NCI-H460 (cell line): ENCODE results near the gene FBXO47. TPM values are rescaled to one million over a fixed set of nuclear protein-coding genes. Genes with fewer than 3 reads are reported as not detected.
"Not testable (repeated sequence)": the region's sequence is repeated elsewhere in the genome, so short reads cannot be mapped to it uniquely, and the experiment has no call there.

ENCODE experiments used
- DNase-seq: peaks from one replicate; pipeline ENCODE4 v3.0.0-alpha.2; 2016; ENCODE audit warnings: low read depth; ENCODE audit errors: extremely low read depth
- total RNA-seq: library from RNA; depleted of rRNA; stranded (reverse); fragments of >200 nt; shearing (Covaris generic); gene quantifications from 2 replicates; pipeline ENCODE4 v1.2.3, GENCODE V29; 2014

FBXO47 gene
- total RNA-seq, 1 experiment from 2014 or later = not detected

- DNase-seq = peak; percentile 16
These were observed 44.5 kb downstream of the FBXO47 start for GRCh38 chr17:38922538-38923297.

DNA sequence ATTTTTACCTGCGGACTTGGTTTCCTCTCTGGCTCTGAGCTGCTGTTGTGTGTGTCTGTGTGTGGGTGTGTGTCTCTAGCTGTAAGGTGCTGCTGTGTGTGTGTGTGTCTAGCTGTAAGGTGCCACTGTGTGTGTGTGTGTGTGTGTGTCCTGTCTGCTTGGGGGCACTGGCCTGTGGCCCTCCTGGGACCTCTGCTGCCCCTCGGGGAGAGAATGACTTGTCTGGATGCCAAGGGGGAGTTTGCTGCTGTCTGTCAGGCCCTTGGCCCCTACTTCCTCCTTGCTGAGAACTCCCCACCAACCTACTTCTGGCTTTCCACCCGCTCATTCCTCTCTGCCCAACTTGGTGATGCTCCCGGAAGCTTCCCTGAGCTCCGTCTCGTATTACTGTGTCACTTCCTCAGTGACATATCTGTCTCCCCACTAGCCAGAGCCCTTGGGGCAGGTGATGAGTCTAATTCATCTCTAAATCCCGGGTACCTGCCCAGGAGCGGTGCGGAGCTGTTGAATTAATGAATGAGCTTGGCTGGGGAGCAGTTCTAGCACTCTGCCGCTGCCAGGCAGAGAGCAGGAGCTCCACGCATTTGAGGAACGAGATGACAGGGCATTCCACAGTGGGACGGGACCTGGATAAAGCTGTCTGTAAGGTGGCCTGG lies 45.3 kb downstream of the FBXO47 start:
- no peak for DNase-seq

- no peak for DNase-seq
These were observed 46.6 kb downstream of the FBXO47 start for GRCh38 chr17:38920374-38921291.

- no peak for DNase-seq
These were observed 47.7 kb downstream of the FBXO47 start for GRCh38 chr17:38919316-38920078.

DNA sequence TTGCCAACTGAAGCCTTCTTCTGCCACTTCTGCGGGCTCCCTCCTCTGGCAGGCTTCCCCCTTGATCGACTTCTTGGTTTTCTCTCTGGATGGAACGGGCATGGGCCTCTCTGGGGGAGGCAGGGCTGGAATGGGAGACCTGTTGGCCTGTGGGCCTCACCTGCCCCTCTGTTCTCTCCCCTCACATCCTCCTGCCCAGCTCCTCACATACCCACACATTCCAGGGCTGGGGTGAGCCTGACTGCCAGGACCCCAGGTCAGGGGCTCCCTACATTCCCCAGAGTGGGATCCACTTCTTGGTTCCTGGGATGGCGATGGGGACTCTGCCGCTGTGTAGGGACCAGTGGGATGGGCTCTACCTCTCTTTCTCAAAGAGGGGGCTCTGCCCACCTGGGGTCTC lies 48.3 kb downstream of the FBXO47 start:
- no peak for DNase-seq

DNA sequence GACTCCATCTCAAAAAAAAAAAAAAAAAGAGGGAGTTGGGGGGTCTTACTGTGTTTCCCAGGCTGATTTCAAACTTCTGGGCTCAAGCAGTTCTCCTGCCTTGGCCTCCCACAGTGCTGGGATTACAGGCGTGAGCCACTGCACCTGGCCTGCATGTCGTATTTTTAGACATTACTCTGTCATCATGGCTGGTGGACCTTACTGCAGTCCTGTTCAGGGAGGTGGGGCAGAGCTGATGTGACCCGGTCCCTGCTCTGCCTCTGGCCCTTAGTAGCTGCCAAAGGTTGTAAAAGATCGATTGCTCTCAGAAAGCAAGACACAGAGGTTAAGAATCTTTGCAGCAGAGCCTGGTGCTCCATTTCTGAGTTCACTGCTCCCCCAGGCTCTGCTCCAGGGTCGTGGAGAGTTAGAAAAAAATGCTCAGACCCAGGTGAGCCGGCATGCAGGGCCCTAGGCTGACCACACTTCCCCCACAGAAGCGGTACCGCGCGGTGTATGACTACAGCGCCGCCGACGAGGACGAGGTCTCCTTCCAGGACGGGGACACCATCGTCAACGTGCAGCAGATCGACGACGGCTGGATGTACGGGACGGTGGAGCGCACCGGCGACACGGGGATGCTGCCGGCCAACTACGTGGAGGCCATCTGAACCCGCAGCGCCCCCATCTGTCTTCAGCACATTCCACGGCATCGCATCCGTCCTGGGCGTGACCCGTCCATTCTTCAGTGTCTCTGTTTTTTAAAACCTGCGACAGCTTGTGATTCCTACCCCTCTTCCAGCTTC lies 48.9 kb downstream of the FBXO47 start:
- DNase-seq = no peak

DNA sequence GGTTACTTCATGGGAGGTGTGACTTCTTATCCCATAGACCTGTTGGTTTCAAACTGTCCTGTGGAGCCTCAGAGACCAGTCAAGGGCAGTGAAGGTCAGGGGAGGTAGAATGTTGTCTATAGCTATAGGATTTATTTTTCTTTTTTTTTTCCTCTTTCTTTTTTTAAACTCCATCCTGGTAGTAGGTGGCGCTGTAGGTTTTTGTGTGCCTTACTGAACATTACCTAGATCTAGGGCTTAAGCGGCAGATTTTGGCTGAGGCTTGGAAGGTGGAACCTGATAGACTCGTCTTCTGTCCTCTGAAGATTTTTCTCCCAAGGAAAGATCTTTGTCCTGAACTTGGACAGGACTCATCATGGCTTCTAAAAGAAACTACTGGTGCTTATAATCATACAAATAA lies 49.9 kb downstream of the FBXO47 start:
- DNase-seq = no peak

- no peak for DNase-seq
These were observed 50.4 kb downstream of the FBXO47 start for GRCh38 chr17:38916771-38917170.

GRCh38 chr17:38915639-38915995 lies 51.6 kb downstream of the FBXO47 start:
- no peak for DNase-seq

DNA sequence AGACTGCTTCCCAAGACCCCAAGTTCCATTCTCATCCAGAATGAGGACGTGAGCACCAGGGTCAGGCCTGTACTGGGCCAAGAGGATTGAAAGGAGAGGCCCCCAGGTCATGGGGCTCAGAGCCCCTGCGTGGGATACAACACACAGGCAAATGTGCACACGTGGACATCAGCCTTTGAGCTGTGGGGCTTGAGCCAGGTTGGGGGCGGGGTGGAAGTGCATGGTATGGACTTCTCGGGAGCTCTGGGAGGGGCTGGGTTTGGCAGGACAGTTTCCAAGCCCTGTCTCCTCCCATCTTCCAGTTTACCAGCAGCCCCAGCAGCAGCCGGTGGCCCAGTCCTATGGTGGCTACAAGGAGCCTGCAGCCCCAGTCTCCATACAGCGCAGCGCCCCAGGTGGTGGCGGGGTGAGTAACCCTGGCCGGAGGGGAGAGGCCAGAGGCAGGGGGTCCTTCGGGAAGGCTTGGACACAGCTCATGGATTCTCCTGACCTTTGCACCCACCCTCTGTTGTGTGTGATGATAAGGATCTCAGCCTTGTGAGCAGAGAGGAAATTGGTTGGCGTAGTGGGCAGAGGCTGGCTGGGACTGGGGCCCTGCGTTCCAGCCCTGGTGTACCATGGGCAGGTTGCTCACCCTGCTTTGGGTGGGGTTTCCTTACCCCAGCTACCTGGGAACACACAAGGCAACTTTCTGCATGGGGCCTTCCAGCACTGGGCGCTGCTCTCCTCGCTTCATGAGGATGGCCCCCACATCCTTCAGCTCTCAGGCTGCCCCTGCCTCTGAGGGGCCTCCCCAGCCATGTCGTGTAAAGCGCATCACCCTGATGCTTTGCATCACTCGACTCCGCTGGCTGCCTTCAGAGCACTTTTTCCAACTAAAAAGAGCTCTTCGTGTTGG lies 52.2 kb downstream of the FBXO47 start:
- DNase-seq = no peak

DNA sequence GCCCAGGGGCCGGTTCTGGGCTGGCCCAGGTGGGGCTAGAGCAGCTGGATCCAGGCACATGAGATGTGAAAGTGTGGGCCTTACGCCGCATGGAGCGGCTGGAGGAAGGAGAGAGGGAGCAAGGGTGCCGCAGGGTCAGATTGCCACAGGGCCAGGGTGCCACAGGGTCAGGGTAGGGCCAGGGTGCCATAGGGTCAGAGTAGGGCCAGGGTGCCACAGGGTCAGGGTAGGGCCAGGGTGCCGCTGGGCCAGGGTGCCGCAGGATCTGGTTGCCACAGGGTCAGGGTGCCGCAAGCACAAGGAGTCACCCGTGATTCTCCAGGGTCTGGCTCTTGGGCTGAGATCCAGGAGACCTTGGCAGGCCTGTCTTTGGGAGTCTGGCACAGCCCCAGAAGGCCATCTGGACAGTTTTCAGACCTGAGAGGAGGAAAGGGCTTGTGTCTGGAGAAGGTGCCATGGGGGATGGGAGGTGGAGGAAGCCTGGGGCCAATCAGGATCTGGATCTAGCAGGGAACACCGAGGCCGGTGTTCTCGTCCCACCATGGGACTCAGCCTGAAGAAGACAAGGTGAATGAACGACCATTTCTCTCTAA lies 54.9 kb downstream of the FBXO47 start:
- DNase-seq = no peak

DNA sequence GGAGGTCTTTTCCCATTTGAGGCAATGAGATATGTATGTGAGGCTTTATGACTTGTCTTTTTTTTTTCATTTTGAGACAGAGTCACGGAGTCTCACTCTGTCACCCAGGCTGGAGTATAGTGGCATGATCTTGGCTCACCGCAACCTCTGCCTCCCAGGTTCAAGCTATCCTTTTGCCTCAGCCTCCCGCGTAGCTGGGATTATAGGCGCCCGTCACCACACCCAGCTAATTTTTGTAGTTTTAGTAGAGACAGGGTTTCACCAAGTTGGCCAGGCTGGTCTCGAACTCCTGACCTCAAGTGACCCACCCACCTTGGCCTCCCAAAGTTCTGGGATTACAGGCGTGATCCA lies 55.5 kb downstream of the FBXO47 start:
- not testable (repeated sequence) for DNase-seq

- no peak for DNase-seq
These were observed 56.0 kb downstream of the FBXO47 start for GRCh38 chr17:38911081-38911730.

DNA sequence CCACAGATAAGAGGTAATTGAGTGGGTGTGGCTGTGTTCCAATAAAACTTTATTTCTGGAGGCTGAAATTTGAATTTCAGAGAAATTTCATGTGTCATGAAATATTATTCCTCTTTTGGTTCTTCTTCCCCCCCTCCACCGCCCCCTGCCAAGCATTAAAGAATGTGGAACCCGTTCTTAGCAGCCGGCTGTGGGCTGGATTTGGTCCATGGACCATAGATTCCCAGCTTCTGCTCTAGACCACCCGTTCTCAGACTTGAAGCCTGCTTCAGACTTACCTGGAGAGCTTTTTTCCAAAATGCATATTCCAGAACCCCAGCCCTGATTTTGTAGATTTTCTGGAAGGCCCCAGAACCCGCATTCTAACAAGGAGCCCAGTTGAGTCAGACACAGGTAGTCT lies 56.9 kb downstream of the FBXO47 start:
- no peak for DNase-seq

DNA sequence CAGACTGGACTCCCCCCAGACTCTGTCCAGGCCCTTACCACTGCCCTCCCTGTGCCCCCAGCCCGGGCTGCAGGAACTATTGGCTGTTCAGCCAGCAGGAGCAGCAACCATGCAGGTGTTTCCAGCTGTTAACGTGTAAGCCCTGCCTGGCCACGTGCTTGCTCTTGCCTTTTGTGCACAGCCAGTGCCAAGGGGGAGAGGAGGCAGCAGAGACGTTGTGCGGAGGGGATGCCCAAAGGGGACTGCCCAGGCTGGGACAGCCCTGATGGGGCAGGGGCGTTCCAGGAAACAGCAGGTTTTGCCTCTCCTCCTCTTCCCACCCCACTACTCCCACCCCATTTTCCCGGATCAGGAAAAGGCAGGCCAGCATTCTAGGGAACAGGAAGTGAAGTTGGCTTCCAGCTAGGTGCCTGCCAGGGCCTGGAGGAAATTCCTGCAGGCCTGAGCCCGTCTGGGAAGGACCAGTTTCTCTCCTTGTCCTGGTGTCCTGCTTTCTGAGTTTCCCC lies 58.5 kb downstream of the FBXO47 start:
- no peak for DNase-seq

DNA sequence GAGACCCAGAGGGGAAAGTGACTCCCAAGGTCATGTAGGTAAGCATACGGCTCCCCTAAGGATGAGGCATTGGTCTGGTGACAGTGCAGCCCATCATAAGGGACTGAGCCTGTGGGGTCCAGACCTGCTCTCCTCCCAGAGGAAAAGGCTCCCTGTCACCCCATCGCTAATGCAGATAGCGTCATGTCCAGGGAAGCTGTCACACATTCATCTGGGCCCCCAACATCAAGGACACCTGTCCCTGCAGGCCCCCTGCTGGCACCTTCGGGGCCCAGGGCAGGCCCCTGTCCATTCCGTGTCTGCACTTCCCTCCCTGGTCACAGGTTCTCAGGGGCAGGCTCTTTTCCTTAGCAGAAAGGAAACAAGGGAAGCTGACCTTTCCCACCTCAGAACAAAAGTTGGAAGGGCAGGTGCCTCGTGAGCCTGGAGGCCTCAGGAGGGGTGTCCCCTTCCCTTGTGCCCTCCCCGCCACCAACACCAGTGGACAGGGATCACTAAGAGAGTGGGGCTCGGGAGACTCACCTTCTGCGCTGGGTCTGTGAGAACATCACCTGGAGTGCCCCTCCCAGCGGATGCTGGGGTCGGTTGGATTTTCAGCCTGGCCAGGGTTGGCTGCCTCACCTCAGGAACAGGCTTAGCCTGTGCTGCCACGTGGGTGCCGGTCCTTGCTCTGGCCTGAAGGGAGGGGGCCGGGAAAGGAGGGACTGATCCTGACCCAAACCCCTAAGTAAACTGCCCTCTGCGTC lies 59.1 kb downstream of the FBXO47 start:
- DNase-seq = no peak
